Adrenal gland (tissue), 5 donors: Measurements from ENCODE around the gene LIPA.

Experiments
- POLR2A ChIP-seq, 2 donors: fragments of 450-650 bp; IDR thresholded peaks; one replicate each; pipeline ENCODE4 v1.6.1; 2017; ENCODE audit warnings: antibody characterized with exemption in 2 of 2, mild to moderate bottlenecking in 2 of 2, moderate library complexity in 1 of 2
- TF ChIP-seq, protein P1 (sequence below), 6 experiments: fragments of 450-650 bp in 4 of 6; fragments of 200-600 bp in 2 of 6; sonication (generic) in 1 of 6; IDR thresholded peaks; 1 replicate in 5 of 6; 2 replicates in 1 of 6; pipeline versions ENCODE4 v1.5.1 to v1.8.0; 2016 to 2021; ENCODE audit warnings: antibody characterized with exemption in 6 of 6, mild to moderate bottlenecking in 2 of 6, moderate library complexity in 1 of 6
- donor health status: DM: no; HTN: no; CAD: no.

DNA sequence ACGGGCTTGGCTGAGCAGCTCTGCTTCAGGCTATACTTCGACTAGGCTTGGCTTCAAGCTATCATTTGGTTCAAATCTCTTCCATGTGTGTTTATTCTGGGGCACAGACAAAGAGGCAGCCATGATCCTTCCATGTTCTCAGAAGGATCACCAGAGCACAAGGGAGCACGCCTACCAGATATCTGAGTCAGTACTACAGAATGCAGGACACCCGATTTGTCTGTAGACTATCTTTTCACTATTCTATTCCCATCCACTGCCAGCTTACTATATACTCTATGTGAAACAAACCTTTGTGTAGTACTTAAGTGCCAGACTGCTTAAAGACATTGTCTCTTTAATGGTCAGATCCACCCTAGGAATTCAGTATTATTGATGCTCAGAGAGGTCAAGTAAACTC, 79.6 kb downstream of the LIPA start:
- TF ChIP-seq, protein P1, sequence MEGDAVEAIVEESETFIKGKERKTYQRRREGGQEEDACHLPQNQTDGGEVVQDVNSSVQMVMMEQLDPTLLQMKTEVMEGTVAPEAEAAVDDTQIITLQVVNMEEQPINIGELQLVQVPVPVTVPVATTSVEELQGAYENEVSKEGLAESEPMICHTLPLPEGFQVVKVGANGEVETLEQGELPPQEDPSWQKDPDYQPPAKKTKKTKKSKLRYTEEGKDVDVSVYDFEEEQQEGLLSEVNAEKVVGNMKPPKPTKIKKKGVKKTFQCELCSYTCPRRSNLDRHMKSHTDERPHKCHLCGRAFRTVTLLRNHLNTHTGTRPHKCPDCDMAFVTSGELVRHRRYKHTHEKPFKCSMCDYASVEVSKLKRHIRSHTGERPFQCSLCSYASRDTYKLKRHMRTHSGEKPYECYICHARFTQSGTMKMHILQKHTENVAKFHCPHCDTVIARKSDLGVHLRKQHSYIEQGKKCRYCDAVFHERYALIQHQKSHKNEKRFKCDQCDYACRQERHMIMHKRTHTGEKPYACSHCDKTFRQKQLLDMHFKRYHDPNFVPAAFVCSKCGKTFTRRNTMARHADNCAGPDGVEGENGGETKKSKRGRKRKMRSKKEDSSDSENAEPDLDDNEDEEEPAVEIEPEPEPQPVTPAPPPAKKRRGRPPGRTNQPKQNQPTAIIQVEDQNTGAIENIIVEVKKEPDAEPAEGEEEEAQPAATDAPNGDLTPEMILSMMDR (IDR thresholded peaks at IDR 0.05): no peak
- no peak for TF ChIP-seq POLR2A (IDR thresholded peaks at IDR 0.05)
